Ishikawa (cell line): ENCODE data around the gene LIN28B.

Experiments used
- EP300 ChIP-seq: IDR thresholded peaks from 2 replicates; pipeline ENCODE4 v1.6.1; 2012; ENCODE audit warnings: borderline replicate concordance
- FOXM1 ChIP-seq: IDR thresholded peaks from 2 replicates; pipeline ENCODE4 v1.6.1; 2012; ENCODE audit warnings: low read depth, borderline replicate concordance
- MAX ChIP-seq: IDR thresholded peaks from 2 replicates; pipeline ENCODE4 v1.6.1; 2012
- RAD21 ChIP-seq: IDR thresholded peaks from 2 replicates; pipeline ENCODE4 v1.6.1; 2012; ENCODE audit warnings: low read depth
- YY1 ChIP-seq: IDR thresholded peaks from 2 replicates; pipeline ENCODE4 v1.6.1; 2012; ENCODE audit warnings: low read depth

GRCh38 chr6:105038259-105038658, 81.4 kb downstream of the LIN28B start:
- TF ChIP-seq FOXM1 (no peak), EP300 (no peak), RAD21 (no peak), MAX (no peak), YY1 (no peak)
